GM12878 (cell line): ENCODE measurements around the gene TNFAIP8L1. TPM values are rescaled to one million over a fixed set of nuclear protein-coding genes. Genes with fewer than 3 reads are reported as not detected.

ENCODE experiments used
- ATAC-seq: fragments of 200-7000 bp; cut with Tn5 transposase; 3 replicates; pipeline ENCODE4 v1.9.1; 2020; ENCODE audit warnings: mild to moderate bottlenecking, moderate library complexity
- BruUV-seq: library from RNA; stranded (reverse); fragments of 400-500 nt; replicated peaks from 2 replicates; lab custom pipeline; 2021; lab: Mats Ljungman, UMichigan
- CTCF ChIA-PET: fragments of 300-600 bp; sonication (Branson Sonifier 250); formaldehyde crosslinking; extraction: SDS; loops from one replicate; lab custom pipeline; 2021; ENCODE audit warnings: inconsistent platforms; lab: Yijun Ruan, JAX
- POLR2A ChIA-PET: fragments of 350-600 bp; formaldehyde crosslinking; extraction: SDS; loops from one replicate; lab custom pipeline; 2021; ENCODE audit warnings: inconsistent platforms; lab: Charles Lee
- RAD21 ChIA-PET: fragments of 300-600 bp; sonication (Branson Sonifier 250); formaldehyde crosslinking; loops from one replicate; lab custom pipeline; 2023; ENCODE audit warnings: antibody characterized with exemption; ENCODE audit not compliant: unreplicated experiment; lab: Charles Lee
- SMC1A ChIA-PET: fragments of 300-600 bp; sonication (Branson Sonifier 250); formaldehyde crosslinking; loops from one replicate; lab custom pipeline; 2023; ENCODE audit not compliant: unreplicated experiment, uncharacterized antibody; lab: Charles Lee
- DNase-seq: peaks from one replicate; pipeline ENCODE4 v3.0.0-alpha.2; 2011; ENCODE audit warnings: low read depth, low spot score
- FAIRE-seq: peaks from 3 replicates; lab custom pipeline; 2011; peaks lifted over from hg19 to GRCh38; lab: Jason Lieb, UNC
- H2AFZ ChIP-seq: 2 replicates; pipeline ENCODE4 v1.6.0; 2011; ENCODE audit warnings: low read depth, low read length, control low read depth; ENCODE audit not compliant: control insufficient read depth
- H3K27ac ChIP-seq: 2 replicates; pipeline ENCODE4 v1.5.1; 2011; ENCODE audit warnings: control low read depth; ENCODE audit not compliant: control insufficient read depth, insufficient read depth
- H3K27me3 ChIP-seq, 2 experiments: replicated peaks in 1 of 2; 2 replicates each; pipeline versions ENCODE4 v1.6.0 to v1.6.1; 2011; ENCODE audit warnings: low read length in 1 of 2; ENCODE audit not compliant: control insufficient read depth in 2 of 2, insufficient read depth in 2 of 2
- H3K36me3 ChIP-seq, 2 experiments: 2 replicates each; pipeline ENCODE4 v1.5.1; 2011; ENCODE audit warnings: low read length in 1 of 2; ENCODE audit not compliant: control insufficient read depth in 2 of 2, insufficient read depth in 2 of 2
- H3K4me1 ChIP-seq: 2 replicates; pipeline ENCODE4 v1.6.1; 2011; ENCODE audit warnings: mild to moderate bottlenecking, low read length, moderate library complexity, mixed read lengths; ENCODE audit not compliant: control insufficient read depth, insufficient read depth
- H3K4me2 ChIP-seq: 2 replicates; pipeline ENCODE4 v1.6.0; 2011; ENCODE audit warnings: control low read depth; ENCODE audit not compliant: control insufficient read depth, insufficient read depth
- H3K4me3 ChIP-seq: fragments of 200-600 bp; sonication (generic); 2 replicates; pipeline ENCODE4 v1.5.1; 2016
- H3K79me2 ChIP-seq: 2 replicates; pipeline ENCODE4 v1.6.0; 2011; ENCODE audit warnings: low read length; ENCODE audit not compliant: control insufficient read depth, insufficient read depth
- H3K9ac ChIP-seq: 2 replicates; pipeline ENCODE4 v1.8.0; 2011; ENCODE audit warnings: low read length, control low read depth, mixed read lengths; ENCODE audit not compliant: control insufficient read depth, insufficient read depth
- H3K9me3 ChIP-seq: replicated peaks from 3 replicates; pipeline ENCODE4 v1.5.1; 2011; ENCODE audit warnings: mild to moderate bottlenecking, low read length; ENCODE audit not compliant: control insufficient read depth, insufficient read depth
- H4K20me1 ChIP-seq: 2 replicates; pipeline ENCODE4 v1.6.0; 2011; ENCODE audit not compliant: control insufficient read depth, insufficient read depth
- E2F8 ChIP-seq: fragments of 450-650 bp; IDR thresholded peaks from 2 replicates; pipeline ENCODE4 v1.6.1; 2018; ENCODE audit warnings: mild to moderate bottlenecking, low read depth, moderate library complexity; ENCODE audit not compliant: partially characterized antibody
- E4F1 ChIP-seq: fragments of 450-650 bp; IDR thresholded peaks from 2 replicates; pipeline ENCODE4 v1.6.1; 2018; ENCODE audit warnings: borderline replicate concordance, mild to moderate bottlenecking; ENCODE audit not compliant: partially characterized antibody
- NFYA ChIP-seq: IDR thresholded peaks from 2 replicates; pipeline ENCODE4 v1.6.1; 2011; ENCODE audit warnings: low read depth, mild to moderate bottlenecking, low read length, improper control_type of control experiment, borderline replicate concordance
- POLR2A ChIP-seq: IDR thresholded peaks from 2 replicates; pipeline ENCODE4 v1.6.1; 2011; ENCODE audit warnings: low read depth, mild to moderate bottlenecking, low read length
- SKIL ChIP-seq: fragments of 450-650 bp; IDR thresholded peaks from 2 replicates; pipeline ENCODE4 v1.6.1; 2017; ENCODE audit warnings: mild to moderate bottlenecking, low read depth, inconsistent platforms; ENCODE audit not compliant: poor library complexity, severe bottlenecking
- STAT1 ChIP-seq: fragments of 450-650 bp; conservative IDR thresholded peaks from 2 replicates; pipeline ENCODE4 v1.6.1; 2014; ENCODE audit warnings: antibody characterized with exemption, mild to moderate bottlenecking
- WGBS: methylation state at CpG from one replicate; pipeline ENCODE4 v1.1.6; 2016; ENCODE audit warnings: low lambda C conversion rate; ENCODE audit not compliant: insufficient replicate concordance, insufficient coverage; ENCODE audit errors: missing lambda C conversion rate; 5-methylcytosine and 5-hydroxymethylcytosine counted together
- in situ Hi-C: fragments of 300-500 bp; cut with MboI; formaldehyde crosslinking; loops from 9 replicates; pipeline ENCODE4 v1.14.3; 2018; ENCODE audit warnings: mixed read lengths
- intact Hi-C: fragments of 100-400 bp; cut with micrococcal nuclease; formaldehyde crosslinking; loops from one replicate; pipeline ENCODE4 v1.14.2; 2022; ENCODE audit not compliant: unreplicated experiment
- polyA plus RNA-seq, 11 experiments: library from polyadenylated mRNA; depleted of rRNA in 4 of 11; unstranded in 6 of 11; stranded (reverse) in 5 of 11; fragments of >200 nt; fragmentation: Nextera tagmentation in 4 of 11; fragmentation: Illumina TruSeq in 1 of 11; extraction: Ambion mirVana in 4 of 11; extraction: Trizol in 1 of 11; gene quantifications; 1 replicate in 1 of 11; 2 replicates in 10 of 11; pipeline versions ENCODE4 v1.2.1 to v1.2.3, GENCODE V29; 2011 to 2016; ENCODE audit warnings: inconsistent platforms in 2 of 11, missing spikeins in 2 of 11, low read depth in 1 of 11
- total RNA-seq, 4 experiments: library from RNA; depleted of rRNA in 3 of 4; stranded (reverse); fragments of >200 nt in 3 of 4; fragmentation: Illumina TruSeq in 1 of 4; extraction: Trizol in 1 of 4; gene quantifications; 2 replicates each; pipeline versions ENCODE4 v1.2.1 to v1.2.3, GENCODE V29; 2013 to 2021

The TNFAIP8L1 gene
- total and polyA plus RNA-seq, 10 of the 15 experiments (the other 5 are each of a cell fraction or from before 2014, with no cell fraction given), result 0.93 to 12.7 (median 8.6) TPM

GRCh38 chr19:4604912-4605311 is 34.4 kb upstream of the TNFAIP8L1 start:
- ChIA-PET RAD21 (interaction anchor here (1.1 kb wide), 1 partner anchor 28 kb away, joined by 3 read pairs; no protein-coding TSS in a partner anchor), POLR2A (interaction anchor here (0.6 kb wide), 1 partner anchor 42 kb away, joined by 4 read pairs; no protein-coding TSS in a partner anchor), CTCF (interaction anchor here (0.6 to 1.6 kb wide), 3 partner anchors 30 to 1634 kb away, joined by 3 read pairs; no protein-coding TSS in a partner anchor), SMC1A (no interaction called here)
- 9% methylated on average over 6 of the region's 6 CpGs for WGBS
- in situ Hi-C loops, result no loop called here
- Histone ChIP-seq H3K36me3 (no peaks in the 10 kb centered on the region), H3K27ac (no peak overlapping the region), H3K4me1 (no peaks in the 10 kb centered on the region), H3K4me2 (no peak overlapping the region), H3K9me3 (no peaks in the 10 kb centered on the region), H4K20me1 (no peaks in the 10 kb centered on the region), H2AFZ (no peak overlapping the region), H3K9ac (no peak overlapping the region), H3K4me3 (no peak overlapping the region), H3K79me2 (no peaks in the 10 kb centered on the region), H3K27me3 (no peaks in the 10 kb centered on the region)
- BruUV-seq, result no TSS peak
- DNase-seq (no peak), FAIRE-seq (no peak), ATAC-seq (no peak)
- intact Hi-C loops, result no loop called here
- TF ChIP-seq STAT1 (no peak), SKIL (no peak), NFYA (no peak), POLR2A (no peak), E2F8 (no peak), E4F1 (no peak)
